GM12875 (cell line): ENCODE measurements around the gene TALDO1.

Experiments used
- H3K4me3 ChIP-seq: one replicate; pipeline ENCODE4 v1.5.1; 2011; ENCODE audit warnings: low read depth, low read length, control low read depth
- TF ChIP-seq, protein P1 (sequence below): IDR thresholded peaks from 2 replicates; pipeline ENCODE4 v1.5.1; 2011; ENCODE audit warnings: low read depth, mild to moderate bottlenecking, control low read depth, inconsistent platforms, low read length, moderate library complexity, borderline replicate concordance; ENCODE audit not compliant: insufficient read depth

The TALDO1 gene

GRCh38 chr11:799641-800316, 52.5 kb downstream of the TALDO1 start:
- TF ChIP-seq, protein P1, sequence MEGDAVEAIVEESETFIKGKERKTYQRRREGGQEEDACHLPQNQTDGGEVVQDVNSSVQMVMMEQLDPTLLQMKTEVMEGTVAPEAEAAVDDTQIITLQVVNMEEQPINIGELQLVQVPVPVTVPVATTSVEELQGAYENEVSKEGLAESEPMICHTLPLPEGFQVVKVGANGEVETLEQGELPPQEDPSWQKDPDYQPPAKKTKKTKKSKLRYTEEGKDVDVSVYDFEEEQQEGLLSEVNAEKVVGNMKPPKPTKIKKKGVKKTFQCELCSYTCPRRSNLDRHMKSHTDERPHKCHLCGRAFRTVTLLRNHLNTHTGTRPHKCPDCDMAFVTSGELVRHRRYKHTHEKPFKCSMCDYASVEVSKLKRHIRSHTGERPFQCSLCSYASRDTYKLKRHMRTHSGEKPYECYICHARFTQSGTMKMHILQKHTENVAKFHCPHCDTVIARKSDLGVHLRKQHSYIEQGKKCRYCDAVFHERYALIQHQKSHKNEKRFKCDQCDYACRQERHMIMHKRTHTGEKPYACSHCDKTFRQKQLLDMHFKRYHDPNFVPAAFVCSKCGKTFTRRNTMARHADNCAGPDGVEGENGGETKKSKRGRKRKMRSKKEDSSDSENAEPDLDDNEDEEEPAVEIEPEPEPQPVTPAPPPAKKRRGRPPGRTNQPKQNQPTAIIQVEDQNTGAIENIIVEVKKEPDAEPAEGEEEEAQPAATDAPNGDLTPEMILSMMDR = no peak
- H3K4me3 ChIP-seq = no peak overlapping the region

DNA sequence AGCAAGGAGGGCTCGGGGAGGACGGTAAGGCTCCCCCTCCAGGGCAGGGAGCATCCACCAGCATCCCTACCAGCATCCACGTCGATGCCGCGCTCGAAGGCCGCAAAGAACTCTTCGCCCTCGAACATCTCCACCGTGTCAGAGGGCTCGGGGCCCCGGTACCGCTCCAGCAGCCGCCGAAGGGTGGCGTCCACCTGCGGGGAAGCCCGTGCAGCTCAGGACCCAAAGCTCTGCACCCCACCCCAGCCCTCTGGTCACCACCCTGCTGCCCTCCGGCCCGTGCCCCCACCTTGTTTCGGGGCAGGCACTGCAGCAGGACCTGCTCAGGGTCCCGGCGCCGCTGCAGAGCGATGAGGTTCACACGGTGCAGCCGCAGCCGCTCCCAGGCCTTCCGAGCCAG, 53.2 kb downstream of the TALDO1 start:
- TF ChIP-seq, protein P1 = no peak
- no peak overlapping the region for H3K4me3 ChIP-seq

DNA sequence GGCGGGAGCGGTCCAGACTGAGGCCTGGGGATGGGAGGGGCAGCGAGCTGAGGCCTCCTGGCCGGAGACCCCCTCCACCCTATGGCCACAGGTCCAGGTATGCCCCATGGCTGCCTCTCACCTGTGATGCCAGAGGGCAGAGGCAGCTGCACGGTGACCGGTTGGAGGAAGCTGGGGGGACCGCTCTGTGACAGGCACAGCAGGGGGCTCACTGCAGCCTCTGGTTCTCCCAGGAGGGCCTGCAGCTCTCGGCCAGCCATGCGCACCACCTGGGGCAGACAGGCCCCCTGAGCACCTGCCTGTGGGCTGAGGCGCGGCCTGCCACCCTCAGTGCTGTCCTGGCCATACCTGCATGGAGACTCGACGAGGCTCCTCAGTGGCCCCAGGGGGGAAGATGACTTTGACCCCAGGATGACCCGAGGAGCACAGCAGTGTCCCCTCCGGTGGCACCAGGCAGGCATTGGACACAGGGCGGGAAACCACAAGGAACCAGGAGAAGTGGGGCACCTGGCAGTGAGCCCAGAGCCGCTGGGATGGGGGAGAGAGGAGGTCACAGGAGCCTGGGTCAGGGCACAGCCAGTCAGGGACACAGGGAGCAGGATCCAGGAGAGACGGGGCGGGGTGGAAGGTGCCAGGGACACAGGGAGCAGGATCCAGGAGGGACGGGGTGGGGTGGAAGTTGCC, 54.0 kb downstream of the TALDO1 start:
- TF ChIP-seq, protein P1 = no peak
- no peak overlapping the region for H3K4me3 ChIP-seq

- TF ChIP-seq, protein P1 = no peak
- H3K4me3 ChIP-seq = no peak overlapping the region
These were observed 54.9 kb downstream of the TALDO1 start for GRCh38 chr11:802018-802617.

GRCh38 chr11:802693-803466, 55.6 kb downstream of the TALDO1 start:
- TF ChIP-seq, protein P1 = no peak
- H3K4me3 ChIP-seq = no peak overlapping the region

DNA sequence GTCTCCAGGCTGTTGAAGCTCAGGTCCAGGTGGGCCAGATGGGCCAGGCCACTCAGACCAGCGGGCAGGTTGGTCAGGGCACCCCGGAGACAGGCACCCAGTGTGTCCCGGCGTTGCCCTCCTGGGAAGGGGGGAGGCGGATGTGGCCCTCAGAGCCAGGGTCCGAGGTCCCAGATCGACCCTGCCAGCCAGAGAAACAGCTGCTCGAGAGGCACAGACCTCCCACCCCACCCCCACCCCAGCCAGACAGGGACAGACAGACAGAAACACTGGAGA, 56.1 kb downstream of the TALDO1 start:
- peak overlapping the region; percentile 66 for H3K4me3 ChIP-seq

More for the DNA sequence above, 56.1 kb downstream of the TALDO1 start:
- TF ChIP-seq, protein P1 = no peak
